Mesothelial cell of epicardium (in vitro differentiated cells): ENCODE measurements around the gene VPS8. TPM values are rescaled to one million over a fixed set of nuclear protein-coding genes. Genes with fewer than 3 reads are reported as not detected.

Source experiments
- DNase-seq, 2 experiments: peaks; one replicate each; pipeline ENCODE4 v3.0.0; 2021; ENCODE audit warnings: low spot score in 2 of 2; ENCODE audit not compliant: unreplicated experiment in 2 of 2
- H3K27ac Mint-ChIP-seq: 2 replicates; pipeline ENCODE4 v1.8.0; 2021; ENCODE audit warnings: mixed read lengths
- H3K27me3 Mint-ChIP-seq: 2 replicates; pipeline ENCODE4 v1.8.0; 2021; ENCODE audit warnings: low read depth, mixed read lengths
- H3K36me3 Mint-ChIP-seq: 2 replicates; pipeline ENCODE4 v1.8.0; 2021; ENCODE audit warnings: mixed read lengths
- H3K4me1 Mint-ChIP-seq: 2 replicates; pipeline ENCODE4 v1.8.0; 2021; ENCODE audit warnings: mixed read lengths
- H3K4me3 Mint-ChIP-seq: 2 replicates; pipeline ENCODE4 v1.8.0; 2021; ENCODE audit warnings: mild to moderate bottlenecking, moderate library complexity, mixed read lengths
- H3K9me3 Mint-ChIP-seq: 2 replicates; pipeline ENCODE4 v1.8.0; 2021; ENCODE audit warnings: mixed read lengths
- CTCF ChIP-seq: fragments of 200-600 bp; sonication (generic); IDR thresholded peaks from one replicate; pipeline ENCODE4 v1.5.0; 2021; ENCODE audit warnings: antibody characterized with exemption; ENCODE audit not compliant: unreplicated experiment
- total RNA-seq: library from RNA; stranded (reverse); gene quantifications from 3 replicates; pipeline ENCODE4 v1.2.1, GENCODE V29; 2021

The VPS8 gene
- total RNA-seq, 1 donor from 2014 or later = 82.4 TPM

GRCh38 chr3:184914628-184915027, 102.7 kb downstream of the VPS8 start:
- Mint-ChIP-seq H3K27me3 (no peaks in the 10 kb centered on the region), H3K4me3 (no peak overlapping the region), H3K9me3 (no peaks in the 10 kb centered on the region), H3K36me3 (peaks cover 47% of the 10 kb centered on the region), H3K4me1 (peaks cover 11% of the 10 kb centered on the region), H3K27ac (no peak overlapping the region)
- DNase-seq = no peak
- no peak for TF ChIP-seq CTCF

GRCh38 chr3:184918750-184919149, 106.8 kb downstream of the VPS8 start:
- H3K27me3 Mint-ChIP-seq = no peaks in the 10 kb centered on the region
- no peaks in the 10 kb centered on the region for H3K4me1 Mint-ChIP-seq
- H3K36me3 Mint-ChIP-seq = peaks cover 34% of the 10 kb centered on the region
- no peak overlapping the region for H3K4me3 Mint-ChIP-seq
- H3K9me3 Mint-ChIP-seq = no peaks in the 10 kb centered on the region
- no peak for DNase-seq
- no peak overlapping the region for H3K27ac Mint-ChIP-seq
- TF ChIP-seq CTCF = no peak

DNA sequence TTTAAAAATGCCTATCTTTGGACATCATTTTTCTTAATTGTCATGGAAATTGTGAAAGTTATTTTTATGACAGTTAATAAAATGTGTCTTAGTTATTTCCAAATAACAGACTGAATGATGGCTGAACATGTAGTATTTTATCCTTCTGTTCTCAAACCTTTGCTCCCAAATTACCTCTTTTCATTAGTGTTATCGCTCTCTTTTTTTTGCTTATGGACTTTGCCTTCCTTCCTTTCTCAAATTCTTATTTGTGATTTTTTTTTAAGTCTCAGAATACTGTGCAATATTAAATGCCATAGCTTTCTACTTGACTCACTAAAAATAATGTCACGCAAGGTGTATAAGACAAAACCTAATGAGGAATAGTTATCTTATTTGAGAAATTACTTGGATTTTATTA, 107.7 kb downstream of the VPS8 start:
- Mint-ChIP-seq H3K4me3 (no peak overlapping the region), H3K36me3 (peaks cover 35% of the 10 kb centered on the region), H3K9me3 (no peaks in the 10 kb centered on the region), H3K27me3 (no peaks in the 10 kb centered on the region), H3K4me1 (no peaks in the 10 kb centered on the region), H3K27ac (no peak overlapping the region)
- DNase-seq = no peak
- TF ChIP-seq CTCF = no peak

DNA sequence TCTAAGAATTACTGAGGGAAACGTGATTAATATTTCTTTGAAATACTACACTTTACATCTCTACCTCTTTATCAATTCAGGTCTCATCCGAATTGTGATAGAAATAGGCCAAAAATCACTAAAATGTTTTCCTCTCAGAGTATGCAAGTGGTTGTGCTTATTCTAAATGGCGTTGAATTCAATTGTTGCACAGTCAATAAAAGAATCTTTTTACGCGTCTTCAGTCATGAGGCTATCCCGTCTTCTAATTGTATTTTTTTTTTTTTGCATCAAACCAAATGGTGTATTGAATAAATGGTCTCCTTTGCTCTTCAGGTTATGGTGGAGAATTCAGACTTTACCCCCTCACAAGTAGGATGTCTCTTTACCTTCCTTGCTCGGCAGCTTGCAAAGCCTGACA, 112.6 kb downstream of the VPS8 start:
- TF ChIP-seq CTCF = no peak
- Mint-ChIP-seq H3K36me3 (peaks cover 23% of the 10 kb centered on the region), H3K27ac (no peak overlapping the region), H3K4me3 (no peak overlapping the region), H3K9me3 (no peaks in the 10 kb centered on the region), H3K27me3 (no peaks in the 10 kb centered on the region), H3K4me1 (no peaks in the 10 kb centered on the region)
- DNase-seq = no peak

- Mint-ChIP-seq H3K27ac (no peak overlapping the region), H3K9me3 (no peaks in the 10 kb centered on the region), H3K4me1 (no peaks in the 10 kb centered on the region), H3K36me3 (peaks cover 31% of the 10 kb centered on the region), H3K27me3 (no peaks in the 10 kb centered on the region), H3K4me3 (no peak overlapping the region)
- TF ChIP-seq CTCF = no peak
- no peak for DNase-seq
Measured at GRCh38 chr3:184927796-184928315, 115.9 kb downstream of the VPS8 start.

DNA sequence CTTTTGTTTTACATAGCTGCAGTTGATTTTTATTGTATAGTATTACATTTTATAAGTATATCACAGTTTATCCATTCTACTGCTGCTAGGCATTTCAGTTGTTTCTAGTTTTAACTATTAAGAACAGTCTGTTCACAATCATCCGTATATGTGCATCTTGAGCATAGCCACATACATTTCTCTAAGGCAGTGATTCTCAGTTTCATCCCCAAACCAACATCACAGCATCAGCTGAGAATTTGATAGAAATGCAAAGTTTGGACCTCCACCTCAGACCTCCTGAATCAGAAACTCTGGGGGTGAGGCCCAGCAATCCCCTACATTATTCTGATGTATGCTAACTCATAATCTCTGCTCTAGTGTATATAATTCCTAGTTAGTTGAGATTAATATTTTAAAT, 120.8 kb downstream of the VPS8 start:
- H3K4me3 Mint-ChIP-seq = no peak overlapping the region
- TF ChIP-seq CTCF = no peak
- no peak for DNase-seq
- H3K27me3 Mint-ChIP-seq = no peaks in the 10 kb centered on the region
- peaks cover 23% of the 10 kb centered on the region for H3K36me3 Mint-ChIP-seq
- no peaks in the 10 kb centered on the region for H3K4me1 Mint-ChIP-seq
- no peaks in the 10 kb centered on the region for H3K9me3 Mint-ChIP-seq
- no peak overlapping the region for H3K27ac Mint-ChIP-seq
